Caki2 (cell line): ENCODE data around the gene FBXO31. TPM values are rescaled to one million over a fixed set of nuclear protein-coding genes. Genes with fewer than 3 reads are reported as not detected.

Source experiments
- DNase-seq: peaks from one replicate; pipeline ENCODE4 v3.0.0-alpha.2; 2015; ENCODE audit warnings: low read depth
- in situ Hi-C: cut with HindIII; loops from 2 replicates; pipeline ENCODE4 v1.10.0; 2016; ENCODE audit warnings: low sequenced_read_pairs, low pct_unique_long_range_greater_than_20kb, mixed read lengths
- total RNA-seq: library from RNA; depleted of rRNA; stranded (reverse); fragments of >200 nt; shearing (Covaris generic); gene quantifications from 2 replicates; pipeline ENCODE4 v1.2.3, GENCODE V29; 2014; ENCODE audit warnings: low replicate concordance

FBXO31 gene
- total RNA-seq, 1 experiment from 2014 or later = 8.5 TPM

- in situ Hi-C loops = no loop called here
- DNase-seq = no peak
Measured at GRCh38 chr16:87305505-87306391, 77.8 kb downstream of the FBXO31 start.

DNA sequence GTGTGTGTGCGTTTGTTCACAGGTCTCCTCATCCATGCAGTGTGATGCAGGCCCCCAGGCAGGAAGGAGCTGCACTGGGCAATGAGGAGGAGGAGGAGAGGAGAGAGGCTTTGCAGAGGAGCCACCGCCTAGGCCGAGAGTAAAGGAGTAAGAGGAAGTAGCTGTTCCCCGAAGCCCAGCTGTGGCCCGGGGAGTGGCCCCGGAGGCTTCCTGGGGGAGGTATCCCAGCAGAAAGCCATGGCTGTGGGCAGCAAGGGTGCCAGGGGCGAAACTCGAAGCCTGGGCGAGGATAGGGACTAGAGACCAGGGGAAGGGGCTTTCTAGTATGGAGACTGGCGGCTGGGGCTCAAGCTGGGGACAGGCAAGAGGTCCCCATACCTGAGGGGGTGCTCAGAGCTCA, 78.6 kb downstream of the FBXO31 start:
- no peak for DNase-seq
- in situ Hi-C loops = no loop called here

GRCh38 chr16:87303962-87304521, 79.5 kb downstream of the FBXO31 start:
- DNase-seq = no peak
- in situ Hi-C loops = no loop called here

DNA sequence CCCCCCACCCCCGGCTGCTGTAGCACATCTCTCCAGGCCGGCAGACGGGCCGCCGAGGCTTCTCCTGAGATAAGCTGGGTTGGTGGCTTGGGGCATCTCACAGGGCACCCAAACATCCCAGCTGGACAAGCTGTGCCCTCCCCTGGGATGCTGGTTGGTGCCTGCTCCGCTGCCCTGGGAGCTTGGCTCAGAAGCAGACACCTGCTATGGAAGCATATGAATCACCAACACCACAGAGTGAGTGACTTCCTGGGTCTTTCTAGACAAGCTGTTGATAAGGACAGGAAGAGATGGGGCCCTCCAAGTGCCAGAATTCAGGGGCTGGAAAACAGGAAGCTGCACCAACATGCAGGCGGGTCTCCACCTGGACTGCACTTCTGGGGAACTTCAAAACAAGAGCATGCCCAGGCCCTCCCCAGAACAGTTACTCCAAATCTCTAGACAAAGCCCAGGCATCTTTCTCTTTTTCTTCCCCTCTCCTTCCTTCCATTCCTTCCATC, 80.1 kb downstream of the FBXO31 start:
- in situ Hi-C loops = no loop called here
- no peak for DNase-seq

- in situ Hi-C loops = no loop called here
- no peak for DNase-seq
Measured at GRCh38 chr16:87298857-87299465, 84.6 kb downstream of the FBXO31 start.

GRCh38 chr16:87297918-87298631, 85.5 kb downstream of the FBXO31 start:
- in situ Hi-C loops = no loop called here
- no peak for DNase-seq

DNA sequence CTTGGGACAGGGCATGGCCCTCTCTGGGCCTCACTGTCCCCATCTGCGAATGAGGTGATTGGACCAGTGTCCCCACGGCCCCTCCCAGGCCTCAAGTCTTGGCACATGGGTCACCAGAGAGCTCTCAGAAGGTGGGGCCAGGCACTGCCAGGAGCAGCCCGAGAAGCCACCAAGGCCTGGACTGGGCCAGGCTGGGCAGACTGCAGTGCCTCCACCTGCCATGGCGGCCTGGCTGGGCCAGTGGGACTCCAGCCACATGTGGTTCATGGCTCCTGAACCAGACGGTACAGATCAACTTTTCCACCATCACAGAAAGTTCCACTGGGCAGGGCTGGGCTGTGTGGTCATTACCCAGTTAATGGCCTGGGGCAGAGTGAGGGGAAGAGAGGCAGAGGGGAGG, 86.2 kb downstream of the FBXO31 start:
- DNase-seq = no peak
- in situ Hi-C loops = no loop called here

DNA sequence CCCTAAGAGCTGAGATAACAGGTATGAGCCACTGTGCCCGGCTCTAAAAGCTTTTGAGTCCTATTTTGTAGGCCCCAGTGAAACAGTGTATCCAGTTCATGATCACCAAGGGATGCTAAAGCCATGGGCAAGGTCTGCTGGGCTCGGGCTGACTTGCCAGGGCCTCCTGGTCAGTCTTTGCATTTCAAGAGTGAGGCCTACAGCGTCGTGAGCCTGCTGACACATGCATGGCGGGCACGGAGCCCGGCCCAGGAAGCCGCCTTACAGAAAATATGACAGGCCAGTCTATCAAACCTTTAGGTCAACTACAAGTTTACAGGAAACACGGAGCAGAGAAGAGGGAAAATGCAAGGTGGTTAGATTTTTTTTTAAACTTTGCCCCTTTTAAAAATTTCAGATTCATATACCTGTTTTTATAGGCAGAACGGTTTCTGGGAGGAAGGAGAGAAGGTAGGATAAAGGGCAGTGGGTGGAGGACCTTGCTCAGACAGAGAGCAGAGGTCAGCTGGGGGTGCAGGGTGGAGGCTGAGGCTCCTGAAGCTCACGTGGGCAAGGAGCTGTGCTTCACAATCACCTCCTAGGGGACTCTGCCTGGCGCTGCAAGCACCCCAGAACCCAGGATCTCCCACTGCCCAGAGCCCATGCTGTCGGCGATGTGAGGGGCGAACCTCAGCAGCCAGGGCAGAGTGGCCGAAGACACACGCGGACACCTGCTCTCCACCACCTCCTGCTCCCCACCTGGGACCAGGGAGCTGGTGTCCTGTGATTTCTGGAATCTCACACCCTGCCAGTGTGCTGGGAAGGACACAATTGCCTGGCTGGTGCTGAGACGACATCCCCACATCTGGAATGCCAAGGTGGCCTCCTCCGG, 87.7 kb downstream of the FBXO31 start:
- DNase-seq = no peak
- in situ Hi-C loops = no loop called here

DNA sequence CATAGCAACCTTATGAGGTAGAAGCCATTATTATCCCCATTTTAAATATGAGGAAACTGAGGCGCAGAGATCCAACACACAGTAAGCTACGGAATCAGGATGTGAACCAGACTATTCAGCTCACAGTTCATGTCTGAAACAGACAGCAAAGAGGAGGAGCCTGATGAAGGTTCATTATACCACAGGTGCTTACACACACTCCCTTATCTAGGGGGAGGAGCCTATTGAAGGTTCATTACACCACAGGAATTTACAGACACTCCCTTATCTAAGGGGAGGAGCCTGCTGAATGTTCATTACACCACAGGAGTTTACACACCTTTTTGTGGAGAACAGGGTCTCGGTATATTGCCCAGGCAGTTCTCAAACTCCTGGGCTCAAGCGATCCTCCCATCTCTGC, 88.3 kb downstream of the FBXO31 start:
- DNase-seq = peak; percentile 51
- in situ Hi-C loops = no loop called here

DNA sequence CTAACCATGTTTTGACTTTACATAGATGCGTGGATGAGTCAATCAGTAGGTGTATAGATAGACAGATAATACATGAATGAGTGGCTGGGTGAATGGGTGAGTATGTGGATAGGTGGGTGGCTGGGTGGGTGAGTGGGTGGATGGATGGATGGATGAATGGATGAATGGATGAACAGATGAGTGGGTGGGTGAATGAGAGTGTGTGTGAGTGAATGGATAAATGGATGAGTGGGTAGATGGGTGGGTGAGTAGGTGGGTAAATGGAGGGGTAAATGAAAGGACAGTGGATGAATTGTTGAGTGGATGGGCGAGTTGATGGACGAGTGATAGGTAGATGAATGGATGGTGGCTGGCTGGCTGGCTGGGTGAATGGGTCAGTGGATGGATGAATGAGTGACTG, 89.6 kb downstream of the FBXO31 start:
- in situ Hi-C loops = no loop called here
- DNase-seq = no peak

GRCh38 chr16:87291944-87292343, 91.6 kb downstream of the FBXO31 start:
- in situ Hi-C loops = no loop called here
- DNase-seq = no peak

DNA sequence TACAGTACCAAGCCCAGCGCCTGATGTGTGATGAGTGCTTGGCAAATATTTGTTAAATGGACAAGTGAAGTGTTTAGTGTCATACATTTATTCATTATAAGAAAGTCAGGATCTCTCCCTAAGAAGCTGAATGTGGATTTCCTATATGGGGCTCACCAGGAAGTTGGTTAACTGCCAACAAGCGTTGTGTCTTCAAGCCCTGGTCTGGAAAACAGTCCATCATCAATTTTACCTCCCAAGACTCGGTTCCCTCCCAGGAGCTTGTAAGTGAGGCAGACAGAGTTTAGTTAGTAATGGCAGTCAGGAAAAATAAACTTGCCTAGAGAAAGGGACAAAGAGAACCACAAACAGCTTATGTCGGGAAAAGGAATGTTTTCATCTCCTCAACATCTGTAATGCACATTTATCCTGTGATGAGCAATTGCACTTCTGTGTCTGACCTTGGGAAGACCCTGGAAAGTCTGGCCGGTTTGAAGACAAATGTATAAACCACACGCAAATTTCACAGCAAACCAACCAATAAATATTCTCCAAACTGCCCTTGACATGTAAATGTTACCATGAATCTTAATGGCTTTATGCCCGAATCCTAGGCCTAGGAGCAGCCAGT, 94.7 kb downstream of the FBXO31 start:
- in situ Hi-C loops = no loop called here

DNA sequence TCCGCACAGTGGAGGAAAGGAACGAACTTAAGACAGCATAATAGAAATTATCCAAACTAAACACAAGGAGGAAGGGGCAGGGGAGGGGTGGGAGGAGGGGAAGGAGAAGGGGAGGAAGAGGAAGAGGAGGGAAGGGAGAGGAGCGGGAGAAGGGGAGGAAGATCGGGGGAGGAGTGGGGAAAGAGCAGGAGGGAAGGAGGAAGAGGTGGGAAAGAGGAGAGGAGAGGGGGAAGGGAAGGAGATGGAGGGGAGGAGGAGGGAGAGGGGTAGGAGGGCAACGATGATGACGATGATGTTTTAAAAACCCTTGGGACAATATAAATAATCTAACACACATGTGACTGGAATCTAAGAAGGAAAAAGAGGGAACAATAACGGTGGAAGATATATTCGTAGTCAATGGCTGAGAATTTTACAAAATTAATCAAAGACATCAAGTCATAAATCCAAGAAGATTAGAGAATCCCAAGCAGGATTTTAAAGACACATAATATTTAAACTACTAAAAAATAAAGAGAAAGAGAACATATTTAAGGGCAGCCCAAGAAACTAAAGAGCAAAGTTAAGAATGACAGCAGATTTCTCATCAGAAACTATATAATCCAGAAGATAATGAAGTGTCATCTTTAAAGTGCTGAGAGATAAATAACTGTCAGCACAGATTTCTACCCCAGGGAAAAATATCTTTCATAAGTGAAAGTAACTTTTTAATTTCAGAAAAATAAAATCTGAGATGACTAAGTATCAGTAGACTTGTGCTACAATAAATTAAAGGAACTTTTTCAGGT, 96.5 kb downstream of the FBXO31 start:
- in situ Hi-C loops = no loop called here
- no peak for DNase-seq

More for the DNA sequence above, 94.7 kb downstream of the FBXO31 start:
- DNase-seq = no peak

DNA sequence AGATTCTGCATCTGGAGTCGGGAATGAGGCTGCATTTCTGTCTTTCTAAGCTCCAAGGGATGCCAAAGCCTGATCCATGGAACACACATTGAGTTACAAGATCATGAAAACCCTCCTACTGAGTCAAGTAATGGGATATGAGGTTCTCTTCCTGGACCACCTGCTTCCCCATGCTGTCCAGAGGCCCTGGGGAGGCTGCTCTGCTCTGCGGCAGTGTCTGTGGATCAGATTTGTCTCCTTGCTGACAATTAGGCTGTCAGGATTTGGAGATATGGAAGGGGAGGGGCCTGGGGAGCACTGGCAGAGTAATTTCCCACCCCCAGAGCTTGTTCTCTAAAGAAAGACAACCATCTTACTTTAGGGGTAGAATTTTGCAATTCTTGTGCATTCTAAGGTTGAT, 99.4 kb downstream of the FBXO31 start:
- in situ Hi-C loops = no loop called here
- DNase-seq = no peak

DNA sequence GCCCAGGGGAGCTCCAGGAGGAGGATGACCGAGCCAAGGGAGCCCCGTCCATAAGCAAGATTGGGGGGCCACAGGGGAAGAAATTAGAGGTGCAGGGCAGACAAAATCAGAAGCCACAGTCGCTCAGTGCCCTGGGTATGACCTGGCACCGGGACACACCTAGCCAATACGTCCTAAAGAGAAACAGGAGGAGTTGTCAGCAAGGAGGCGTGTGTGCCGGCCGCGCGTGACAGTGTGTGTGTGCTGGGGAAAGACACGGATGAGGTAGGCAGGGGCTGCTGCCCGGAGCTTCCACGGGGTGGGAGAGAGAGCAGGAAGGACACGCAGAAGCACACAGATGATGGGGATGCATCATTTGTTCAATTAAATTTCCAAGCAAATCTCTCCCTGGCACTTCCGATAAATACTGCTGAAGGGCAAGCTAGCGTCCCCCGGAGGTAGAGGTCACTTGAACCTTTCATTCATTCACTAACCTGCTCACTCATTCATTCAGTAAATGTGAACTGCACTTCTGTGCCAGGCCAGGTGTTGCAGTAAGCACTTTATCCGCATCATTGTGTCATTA, 104.4 kb downstream of the FBXO31 start:
- DNase-seq = no peak
- in situ Hi-C loops = no loop called here
